OCI-LY1 (cell line): ENCODE data around the gene ZCCHC7.
"Not testable (repeated sequence)": the region's sequence is repeated elsewhere in the genome, so short reads cannot be mapped to it uniquely, and the experiment has no call there.

Experiments
- H2AFZ ChIP-seq: fragments of 200-600 bp; sonication (generic), shearing (Covaris generic); 2 replicates; pipeline ENCODE4 v1.6.0; 2014; ENCODE audit warnings: antibody characterized with exemption, mild to moderate bottlenecking, low read length
- H3F3A ChIP-seq: fragments of 200-600 bp; sonication (generic), shearing (Covaris generic); 2 replicates; pipeline ENCODE4 v1.6.0; 2014; ENCODE audit warnings: mild to moderate bottlenecking, antibody characterized with exemption, low read length, moderate library complexity; ENCODE audit not compliant: insufficient read depth
- H3K27ac ChIP-seq: fragments of 200-600 bp; sonication (generic); 2 replicates; pipeline ENCODE4 v1.5.1; 2014; ENCODE audit warnings: low read length, mixed run types, mild to moderate bottlenecking, low read depth; ENCODE audit not compliant: poor library complexity, severe bottlenecking
- H3K27me3 ChIP-seq: fragments of 200-600 bp; sonication (generic); 2 replicates; pipeline ENCODE4 v1.6.0; 2014; ENCODE audit warnings: antibody characterized with exemption, mild to moderate bottlenecking, low read length, moderate library complexity; ENCODE audit not compliant: insufficient read depth
- H3K36me3 ChIP-seq: fragments of 200-600 bp; sonication (generic); 2 replicates; pipeline ENCODE4 v1.6.1; 2014; ENCODE audit warnings: mild to moderate bottlenecking, antibody characterized with exemption, low read length, moderate library complexity, mixed read lengths; ENCODE audit not compliant: insufficient read depth
- H3K4me1 ChIP-seq: fragments of 200-600 bp; sonication (generic); 2 replicates; pipeline ENCODE4 v1.5.1; 2014; ENCODE audit warnings: mild to moderate bottlenecking, low read length, moderate library complexity; ENCODE audit not compliant: insufficient read depth, severe bottlenecking
- H3K4me2 ChIP-seq: fragments of 200-600 bp; sonication (generic), shearing (Covaris generic); 2 replicates; pipeline ENCODE4 v1.6.1; 2014; ENCODE audit warnings: low read length
- H3K4me3 ChIP-seq: fragments of 200-600 bp; sonication (generic); 2 replicates; pipeline ENCODE4 v1.5.1; 2014; ENCODE audit warnings: low read length, low read depth, mild to moderate bottlenecking, mixed read lengths; ENCODE audit not compliant: poor library complexity, severe bottlenecking
- H3K79me2 ChIP-seq: fragments of 200-600 bp; shearing (Covaris generic); 2 replicates; pipeline ENCODE4 v1.6.1; 2016; ENCODE audit warnings: mixed run types, low read length, mixed read lengths; ENCODE audit not compliant: insufficient read depth
- H3K9ac ChIP-seq: fragments of 200-600 bp; sonication (generic), shearing (Covaris generic); 2 replicates; pipeline ENCODE4 v1.6.1; 2014; ENCODE audit warnings: mild to moderate bottlenecking, low read length, mixed read lengths
- H3K9me2 ChIP-seq: fragments of 200-600 bp; sonication (generic), shearing (Covaris generic); 2 replicates; pipeline ENCODE4 v1.6.1; 2014; ENCODE audit warnings: low read depth, mild to moderate bottlenecking, low read length, mixed read lengths
- H3K9me3 ChIP-seq: fragments of 200-600 bp; shearing (Covaris generic); 2 replicates; pipeline ENCODE4 v1.6.1; 2014; ENCODE audit warnings: low read length, mixed read lengths
- H4K20me1 ChIP-seq: fragments of 200-600 bp; sonication (generic), shearing (Covaris generic); 2 replicates; pipeline ENCODE4 v1.6.0; 2016; ENCODE audit warnings: mild to moderate bottlenecking, low read length; ENCODE audit not compliant: insufficient read depth
- EZH2 ChIP-seq: fragments of 200-600 bp; sonication (generic), shearing (Covaris generic); IDR thresholded peaks from 2 replicates; pipeline ENCODE4 v1.8.0; 2017; ENCODE audit warnings: borderline replicate concordance, mixed run types, mild to moderate bottlenecking, antibody characterized with exemption, low read length, moderate library complexity, mixed read lengths
- TF ChIP-seq, protein P1 (sequence below): fragments of 200-600 bp; sonication (generic), shearing (Covaris generic); IDR thresholded peaks from 2 replicates; pipeline ENCODE4 v1.5.1; 2017; ENCODE audit warnings: mild to moderate bottlenecking, antibody characterized with exemption, low read length, moderate library complexity, mixed read lengths

The ZCCHC7 gene

DNA sequence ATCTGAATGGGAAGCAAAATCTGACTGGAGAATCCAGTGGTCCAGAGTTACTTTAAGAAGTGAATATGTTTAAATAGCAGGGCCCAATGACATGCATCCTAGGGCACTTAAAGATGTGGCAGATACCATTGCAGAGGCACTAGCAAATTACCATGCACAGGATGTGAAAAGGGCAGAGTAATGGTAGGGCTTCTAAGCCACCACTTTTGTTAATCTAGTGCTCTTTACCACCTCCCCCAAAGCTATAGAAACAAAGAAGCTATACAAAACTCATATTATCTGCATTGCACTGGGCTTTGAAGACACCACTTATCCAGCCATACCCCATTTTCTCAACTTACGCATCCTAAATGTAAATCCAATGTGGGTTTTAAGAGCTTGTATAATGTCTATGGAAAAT lies 81.2 kb downstream of the ZCCHC7 start:
- H4K20me1 ChIP-seq = no peaks in the 10 kb centered on the region
- peaks cover 61% of the 10 kb centered on the region for H3K36me3 ChIP-seq
- H3K4me3 ChIP-seq = no peak overlapping the region
- H3K4me1 ChIP-seq = peaks cover 62% of the 10 kb centered on the region
- no peak for TF ChIP-seq EZH2
- TF ChIP-seq, protein P1, sequence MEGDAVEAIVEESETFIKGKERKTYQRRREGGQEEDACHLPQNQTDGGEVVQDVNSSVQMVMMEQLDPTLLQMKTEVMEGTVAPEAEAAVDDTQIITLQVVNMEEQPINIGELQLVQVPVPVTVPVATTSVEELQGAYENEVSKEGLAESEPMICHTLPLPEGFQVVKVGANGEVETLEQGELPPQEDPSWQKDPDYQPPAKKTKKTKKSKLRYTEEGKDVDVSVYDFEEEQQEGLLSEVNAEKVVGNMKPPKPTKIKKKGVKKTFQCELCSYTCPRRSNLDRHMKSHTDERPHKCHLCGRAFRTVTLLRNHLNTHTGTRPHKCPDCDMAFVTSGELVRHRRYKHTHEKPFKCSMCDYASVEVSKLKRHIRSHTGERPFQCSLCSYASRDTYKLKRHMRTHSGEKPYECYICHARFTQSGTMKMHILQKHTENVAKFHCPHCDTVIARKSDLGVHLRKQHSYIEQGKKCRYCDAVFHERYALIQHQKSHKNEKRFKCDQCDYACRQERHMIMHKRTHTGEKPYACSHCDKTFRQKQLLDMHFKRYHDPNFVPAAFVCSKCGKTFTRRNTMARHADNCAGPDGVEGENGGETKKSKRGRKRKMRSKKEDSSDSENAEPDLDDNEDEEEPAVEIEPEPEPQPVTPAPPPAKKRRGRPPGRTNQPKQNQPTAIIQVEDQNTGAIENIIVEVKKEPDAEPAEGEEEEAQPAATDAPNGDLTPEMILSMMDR = no peak
- no peaks in the 10 kb centered on the region for H3F3A ChIP-seq
- peaks cover 42% of the 10 kb centered on the region for H3K79me2 ChIP-seq
- H3K9me2 ChIP-seq = no peaks in the 10 kb centered on the region
- H2AFZ ChIP-seq = no peak overlapping the region
- H3K27ac ChIP-seq = peak overlapping the region; percentile 90
- H3K9ac ChIP-seq = no peak overlapping the region
- peaks cover 3% of the 10 kb centered on the region for H3K9me3 ChIP-seq
- H3K4me2 ChIP-seq = no peak overlapping the region
- no peaks in the 10 kb centered on the region for H3K27me3 ChIP-seq

DNA sequence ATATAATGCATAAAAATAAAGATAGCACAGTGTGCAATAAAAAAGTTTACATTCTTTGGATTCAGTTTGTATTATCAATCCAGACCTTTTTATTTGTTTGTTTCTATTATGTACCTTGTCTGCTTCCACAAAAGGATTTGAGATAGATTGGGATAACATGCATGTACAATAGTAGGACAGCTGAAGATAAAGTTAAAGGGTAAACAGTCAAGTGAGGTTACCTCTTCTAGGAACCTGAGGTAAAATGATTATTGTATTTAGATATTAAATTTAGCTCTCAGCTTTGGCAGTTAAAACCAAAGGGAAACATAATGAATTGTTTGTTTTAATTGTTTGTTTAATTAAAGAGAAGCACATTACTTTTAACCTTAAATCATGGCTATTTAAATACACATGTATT lies 81.7 kb downstream of the ZCCHC7 start:
- Histone ChIP-seq H3K9ac (no peak overlapping the region), H3F3A (no peaks in the 10 kb centered on the region), H3K4me3 (no peak overlapping the region), H3K9me3 (peaks cover 3% of the 10 kb centered on the region), H3K27ac (no peak overlapping the region), H3K27me3 (no peaks in the 10 kb centered on the region), H3K4me2 (no peak overlapping the region), H4K20me1 (no peaks in the 10 kb centered on the region), H3K79me2 (peaks cover 47% of the 10 kb centered on the region), H3K4me1 (peaks cover 62% of the 10 kb centered on the region), H3K36me3 (peaks cover 66% of the 10 kb centered on the region), H3K9me2 (no peaks in the 10 kb centered on the region), H2AFZ (no peak overlapping the region)
- TF ChIP-seq, protein P1 = no peak
- no peak for TF ChIP-seq EZH2

DNA sequence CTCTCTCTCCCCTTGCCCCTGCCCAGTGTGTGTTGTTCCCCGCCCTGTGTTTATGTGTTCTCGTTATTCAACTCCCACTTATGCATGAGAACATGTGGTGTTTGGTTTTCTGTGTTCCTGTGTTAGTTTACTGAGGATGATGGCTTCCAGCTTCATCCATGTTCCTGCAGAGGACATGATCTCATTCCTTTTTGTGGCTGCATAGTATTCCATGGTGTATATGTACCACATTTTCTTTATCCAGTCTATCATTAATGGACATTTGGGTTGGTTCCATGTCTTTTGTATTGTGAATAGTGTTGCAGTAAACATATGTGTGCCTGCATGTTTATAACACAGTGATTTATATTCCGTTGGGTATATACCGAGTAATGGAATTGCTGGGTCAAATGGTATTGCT lies 83.1 kb downstream of the ZCCHC7 start:
- not testable (repeated sequence) for H3K4me3 ChIP-seq, H3K9ac ChIP-seq, H3K4me2 ChIP-seq, H3K27me3 ChIP-seq, H3K9me3 ChIP-seq, H4K20me1 ChIP-seq, H3F3A ChIP-seq, H3K27ac ChIP-seq, H2AFZ ChIP-seq, H3K9me2 ChIP-seq
- H3K79me2 ChIP-seq = peaks cover 54% of the 10 kb centered on the region
- peaks cover 80% of the 10 kb centered on the region for H3K36me3 ChIP-seq
- peaks cover 62% of the 10 kb centered on the region for H3K4me1 ChIP-seq

DNA sequence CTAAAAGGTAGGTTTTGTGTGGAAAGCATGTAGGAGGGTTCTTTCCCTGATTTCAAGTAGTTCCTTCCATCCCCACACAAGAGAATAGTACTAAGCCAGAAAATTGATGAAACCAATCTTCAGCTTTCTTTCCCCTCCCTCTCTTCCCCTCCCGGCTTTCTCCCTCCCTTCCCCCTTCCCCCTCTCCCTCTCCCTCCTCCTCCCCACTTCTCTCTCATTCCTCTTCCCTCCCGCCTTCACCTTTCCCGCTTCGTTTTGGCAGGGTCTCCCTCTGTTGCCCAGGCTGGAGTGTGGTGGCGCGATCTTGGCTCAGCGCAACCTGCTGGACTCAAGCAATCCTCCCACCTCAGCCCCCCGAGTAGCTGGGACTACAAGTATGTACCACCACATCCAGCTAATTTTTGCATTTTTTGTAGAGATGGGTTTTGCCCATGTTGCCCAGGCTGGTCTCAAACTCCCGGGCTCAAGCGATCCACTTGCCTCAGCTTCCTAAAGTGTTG lies 85.8 kb downstream of the ZCCHC7 start:
- peak overlapping the region; percentile 80 for H3K27ac ChIP-seq
- TF ChIP-seq, protein P1 = no peak
- TF ChIP-seq EZH2 = no peak
- H3K9ac ChIP-seq = no peak overlapping the region
- no peaks in the 10 kb centered on the region for H3K9me2 ChIP-seq
- peaks cover 79% of the 10 kb centered on the region for H3K36me3 ChIP-seq
- H3K9me3 ChIP-seq = peaks cover 3% of the 10 kb centered on the region
- H3K27me3 ChIP-seq = no peaks in the 10 kb centered on the region
- H4K20me1 ChIP-seq = no peaks in the 10 kb centered on the region
- H2AFZ ChIP-seq = no peak overlapping the region
- H3K4me1 ChIP-seq = peaks cover 65% of the 10 kb centered on the region
- no peak overlapping the region for H3K4me3 ChIP-seq
- 0 out of 2 replicates have a peak, but pooled peaks cover 3% of the 10 kb centered on the region for H3F3A ChIP-seq
- peak overlapping the region; percentile 13; the same call in 1 of the 2 replicates for H3K4me2 ChIP-seq
- H3K79me2 ChIP-seq = peaks cover 60% of the 10 kb centered on the region
